Activated T-helper 2 cell treated with anti-CD3 and anti-CD28 coated beads, Interferon-gamma antibody, Interleukin-2, Interleukin-4, amounts not matched to agents 10 μg/mL and 5 μg/mL and 100 μg/mL, durations not matched to agents 14 hours and 24 hours and 36 hours (primary cell): ENCODE results near the gene RNF213. TPM values are rescaled to one million over a fixed set of nuclear protein-coding genes. Genes with fewer than 3 reads are reported as not detected.
A peak's percentile ranks its signal among the peaks of the same experiment; 100 is the strongest.
"Not testable (repeated sequence)": the region's sequence is repeated elsewhere in the genome, so short reads cannot be mapped to it uniquely, and the experiment has no call there.

Source experiments
- DNase-seq: peaks from one replicate; pipeline ENCODE4 v3.0.0; 2021; ENCODE audit warnings: low spot score
- H3K27ac Mint-ChIP-seq: one replicate; pipeline ENCODE4 v1.8.0; 2021; ENCODE audit warnings: mixed read lengths
- H3K27me3 Mint-ChIP-seq: one replicate; pipeline ENCODE4 v1.8.0; 2021; ENCODE audit warnings: low read depth, mixed read lengths
- H3K36me3 Mint-ChIP-seq: one replicate; pipeline ENCODE4 v1.8.0; 2021; ENCODE audit warnings: low read depth, mixed read lengths
- H3K4me1 Mint-ChIP-seq: one replicate; pipeline ENCODE4 v1.8.0; 2021; ENCODE audit warnings: low read depth, mixed read lengths
- H3K4me3 Mint-ChIP-seq: one replicate; pipeline ENCODE4 v1.8.0; 2021; ENCODE audit warnings: low read depth, mild to moderate bottlenecking, moderate library complexity, mixed read lengths
- H3K9me3 Mint-ChIP-seq: one replicate; pipeline ENCODE4 v1.8.0; 2021; ENCODE audit warnings: mixed read lengths
- intact Hi-C: fragments of 100-400 bp; cut with micrococcal nuclease; formaldehyde crosslinking; loops from one replicate; pipeline ENCODE4 v1.15.1; 2023
- total RNA-seq: library from RNA; stranded (reverse); gene quantifications from 2 replicates; pipeline ENCODE4 v1.2.3, GENCODE V29; 2022

RNF213 gene
- total RNA-seq, 1 donor from 2014 or later: 297 TPM

GRCh38 chr17:80299350-80300100 is 38.9 kb downstream of the RNF213 start:
- intact Hi-C loops, H3K4me1 Mint-ChIP-seq, DNase-seq, H3K4me3 Mint-ChIP-seq, H3K27me3 Mint-ChIP-seq: not testable (repeated sequence)
- H3K9me3 Mint-ChIP-seq: peaks cover 11% of the 10 kb centered on the region
- H3K36me3 Mint-ChIP-seq: peaks cover 87% of the 10 kb centered on the region
- H3K27ac Mint-ChIP-seq: peak overlapping the region; percentile 48

- peaks cover 15% of the 10 kb centered on the region for H3K9me3 Mint-ChIP-seq
- intact Hi-C loops, H3K27ac Mint-ChIP-seq, DNase-seq, H3K4me3 Mint-ChIP-seq, H3K27me3 Mint-ChIP-seq, H3K4me1 Mint-ChIP-seq: not testable (repeated sequence)
- peaks cover 85% of the 10 kb centered on the region for H3K36me3 Mint-ChIP-seq
Measured at GRCh38 chr17:80300756-80301155, 40.1 kb downstream of the RNF213 start.

GRCh38 chr17:80303824-80304223 is 43.2 kb downstream of the RNF213 start:
- Mint-ChIP-seq H3K4me3 (no peak overlapping the region), H3K4me1 (peaks cover 16% of the 10 kb centered on the region), H3K27ac (no peak overlapping the region), H3K36me3 (peaks cover 88% of the 10 kb centered on the region), H3K27me3 (no peaks in the 10 kb centered on the region), H3K9me3 (peaks cover 15% of the 10 kb centered on the region)
- DNase-seq: no peak
- intact Hi-C loops: no loop called here

- no peak overlapping the region for H3K4me3 Mint-ChIP-seq
- H3K27me3 Mint-ChIP-seq: no peaks in the 10 kb centered on the region
- intact Hi-C loops: no loop called here
- peak overlapping the region; percentile 84 for H3K27ac Mint-ChIP-seq
- peaks cover 11% of the 10 kb centered on the region for H3K9me3 Mint-ChIP-seq
- peaks cover 6% of the 10 kb centered on the region for H3K4me1 Mint-ChIP-seq
- H3K36me3 Mint-ChIP-seq: peaks cover 84% of the 10 kb centered on the region
- no peak for DNase-seq
Measured at GRCh38 chr17:80307994-80308691, 47.5 kb downstream of the RNF213 start.

- Mint-ChIP-seq H3K9me3 (peaks cover 7% of the 10 kb centered on the region), H3K27me3 (no peaks in the 10 kb centered on the region), H3K4me3 (no peak overlapping the region), H3K4me1 (peaks cover 6% of the 10 kb centered on the region), H3K27ac (peak overlapping the region; percentile 84), H3K36me3 (peaks cover 81% of the 10 kb centered on the region)
- DNase-seq: no peak
- intact Hi-C loops: no loop called here
Measured at GRCh38 chr17:80308692-80309517, 48.3 kb downstream of the RNF213 start.

- no peak for DNase-seq
- Mint-ChIP-seq H3K27me3 (no peaks in the 10 kb centered on the region), H3K9me3 (no peaks in the 10 kb centered on the region), H3K36me3 (peaks cover 72% of the 10 kb centered on the region), H3K4me3 (no peak overlapping the region), H3K27ac (no peak overlapping the region), H3K4me1 (peaks cover 6% of the 10 kb centered on the region)
- intact Hi-C loops: no loop called here
Measured at GRCh38 chr17:80311216-80311827, 50.7 kb downstream of the RNF213 start.

- Mint-ChIP-seq H3K36me3 (peaks cover 76% of the 10 kb centered on the region), H3K27ac (no peak overlapping the region), H3K27me3 (no peaks in the 10 kb centered on the region), H3K9me3 (no peaks in the 10 kb centered on the region), H3K4me3 (no peak overlapping the region), H3K4me1 (peaks cover 9% of the 10 kb centered on the region)
- intact Hi-C loops: no loop called here
- no peak for DNase-seq
Measured at GRCh38 chr17:80312621-80313135, 52.0 kb downstream of the RNF213 start.

GRCh38 chr17:80313160-80313829 is 52.6 kb downstream of the RNF213 start:
- no peaks in the 10 kb centered on the region for H3K27me3 Mint-ChIP-seq
- no peaks in the 10 kb centered on the region for H3K9me3 Mint-ChIP-seq
- H3K36me3 Mint-ChIP-seq: peaks cover 77% of the 10 kb centered on the region
- intact Hi-C loops: no loop called here
- H3K27ac Mint-ChIP-seq: no peak overlapping the region
- no peak for DNase-seq
- H3K4me1 Mint-ChIP-seq: peaks cover 9% of the 10 kb centered on the region
- no peak overlapping the region for H3K4me3 Mint-ChIP-seq

GRCh38 chr17:80313946-80314345 is 53.3 kb downstream of the RNF213 start:
- DNase-seq, H3K27me3 Mint-ChIP-seq, H3K9me3 Mint-ChIP-seq, intact Hi-C loops, H3K4me3 Mint-ChIP-seq, H3K4me1 Mint-ChIP-seq, H3K27ac Mint-ChIP-seq: not testable (repeated sequence)
- H3K36me3 Mint-ChIP-seq: peaks cover 75% of the 10 kb centered on the region

GRCh38 chr17:80315517-80316182 is 55.0 kb downstream of the RNF213 start:
- no peaks in the 10 kb centered on the region for H3K27me3 Mint-ChIP-seq
- no peak for DNase-seq
- no peak overlapping the region for H3K4me3 Mint-ChIP-seq
- H3K4me1 Mint-ChIP-seq: peaks cover 5% of the 10 kb centered on the region
- H3K9me3 Mint-ChIP-seq: no peaks in the 10 kb centered on the region
- intact Hi-C loops: no loop called here
- H3K27ac Mint-ChIP-seq: peak overlapping the region; percentile 25
- peaks cover 73% of the 10 kb centered on the region for H3K36me3 Mint-ChIP-seq

- Mint-ChIP-seq H3K4me1 (peaks cover 5% of the 10 kb centered on the region), H3K27ac (peak overlapping the region; percentile 25), H3K27me3 (no peaks in the 10 kb centered on the region), H3K36me3 (peaks cover 72% of the 10 kb centered on the region), H3K4me3 (no peak overlapping the region), H3K9me3 (no peaks in the 10 kb centered on the region)
- no peak for DNase-seq
- intact Hi-C loops: no loop called here
Measured at GRCh38 chr17:80316431-80316830, 55.8 kb downstream of the RNF213 start.
